Breast epithelium (tissue), 3 donors: Measurements from ENCODE around the gene NFE2L1.
A peak's percentile ranks its signal among the peaks of the same experiment; 100 is the strongest.

Source experiments
- CTCF ChIP-seq, 3 donors: fragments of 450-650 bp; IDR thresholded peaks; one replicate each; pipeline ENCODE4 v1.5.1; 2016 to 2017; ENCODE audit warnings: antibody characterized with exemption in 3 of 3, mild to moderate bottlenecking in 3 of 3, moderate library complexity in 3 of 3
- POLR2A ChIP-seq: fragments of 450-650 bp; IDR thresholded peaks from one replicate; pipeline ENCODE4 v1.6.1; 2016; ENCODE audit warnings: antibody characterized with exemption, mild to moderate bottlenecking, moderate library complexity
- POLR2AphosphoS5 ChIP-seq, 3 donors: sonication (generic); formaldehyde crosslinking; IDR thresholded peaks; one replicate each; pipeline ENCODE4 v1.6.1; 2017; ENCODE audit warnings: antibody characterized with exemption in 3 of 3

- TF ChIP-seq CTCF (IDR thresholded peaks at IDR 0.05) (peak in 1 of 3 donors; percentile 30), POLR2A (no peak), POLR2AphosphoS5 (IDR thresholded peaks at IDR 0.05) (peak in 1 of 3 donors; percentile 8)
Measured at GRCh38 chr17:48023400-48024148, 24.6 kb upstream of the NFE2L1 start.
